ENCODE results near the gene DDX54.

The DDX54 gene
- total RNA-seq = 12.3 to 73.3 (median 45.9) reads per million in 18 experiments

- DNase-seq = peak; percentile 58 to 75
Observed at GRCh38 chr12:113185180-113186032, at the start of gene DDX54, which contains the start of gene RITA1. Gene DDX54, minus strand, starts transcription at chr12:113185478. Its CDS starts 27 bp downstream, at chr12:113185451. Gene RITA1, plus strand, starts transcription at chr12:113185721. Its CDS starts 1,026 bp downstream, at chr12:113186747.

GRCh38 chr12:113234483-113234882 is 49.2 kb upstream of the DDX54 start:
- DNase-seq = no peak

- DNase-seq = no peak
Observed at GRCh38 chr12:113233967-113234366, 48.7 kb upstream of the DDX54 start.

GRCh38 chr12:113232840-113233585 is 47.7 kb upstream of the DDX54 start:
- peak; percentile 86 to 88 for DNase-seq

- peak in 1 of 2 donors; percentile 23 for DNase-seq
Observed at GRCh38 chr12:113232089-113232839, 47.0 kb upstream of the DDX54 start.

GRCh38 chr12:113231235-113232088 is 46.2 kb upstream of the DDX54 start:
- no peak for DNase-seq

- no peak for DNase-seq
Observed at GRCh38 chr12:113230315-113231234, 45.3 kb upstream of the DDX54 start.

GRCh38 chr12:113228394-113229028 is 43.2 kb upstream of the DDX54 start:
- no peak for DNase-seq

- DNase-seq = no peak
Observed at GRCh38 chr12:113227686-113228391, 42.6 kb upstream of the DDX54 start.

GRCh38 chr12:113226696-113227568 is 41.7 kb upstream of the DDX54 start:
- no peak for DNase-seq

- DNase-seq = no peak
Observed at GRCh38 chr12:113224955-113225354, 39.7 kb upstream of the DDX54 start.

- DNase-seq = peak; percentile 68 to 86
Observed at GRCh38 chr12:113222730-113223531, 37.7 kb upstream of the DDX54 start.

GRCh38 chr12:113221997-113222729 is 36.9 kb upstream of the DDX54 start:
- DNase-seq = peak in 1 of 2 donors; percentile 45

GRCh38 chr12:113221181-113221996 is 36.1 kb upstream of the DDX54 start, which contains the start of gene TPCN1:
Gene TPCN1, plus strand, starts transcription at chr12:113221464. Its CDS starts 5,389 bp downstream, at chr12:113226853.
- DNase-seq = peak; percentile 100

- no peak for DNase-seq
Observed at GRCh38 chr12:113220593-113221180, 35.4 kb upstream of the DDX54 start.
